ENCODE measurements around the gene DKKL1. TPM values are rescaled to one million over a fixed set of nuclear protein-coding genes. Genes with fewer than 3 reads are reported as not detected.

DKKL1 gene
- total and polyA plus RNA-seq, 10 donors, result 0.57 to 1.1 (median 0.68) TPM; not detected in 6

DNA sequence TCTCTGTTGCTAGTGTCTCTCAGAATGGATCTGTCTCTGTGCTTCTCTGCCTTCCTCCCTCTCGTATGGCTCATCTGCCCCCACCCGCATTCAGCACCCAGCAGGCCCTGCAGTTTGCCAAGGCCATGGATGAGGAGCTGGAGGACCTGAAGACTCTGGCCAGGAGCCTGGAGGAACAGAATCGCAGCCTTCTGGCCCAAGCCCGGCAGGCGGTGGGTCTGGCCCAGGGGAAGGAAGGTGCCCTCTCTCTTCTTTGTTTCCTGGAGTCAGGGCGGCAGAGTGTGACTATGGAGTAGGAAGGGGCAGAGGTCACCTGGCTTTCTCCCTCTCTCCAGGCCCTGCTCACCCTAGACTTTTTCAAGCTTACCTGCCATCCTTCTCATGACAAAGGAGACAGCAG is 35.3 kb downstream of the DKKL1 start:
- DNase-seq, result no peak
- WGBS, 5 donors, result 76 to 91% (median 84%) methylated on average over 6 of the region's 6 CpGs
- H3K9me3 ChIP-seq, result no peaks in the 10 kb centered on the region
- TF ChIP-seq POLR2AphosphoS5 (IDR thresholded peaks at IDR 0.05) (no peak), POLR2A (IDR thresholded peaks at IDR 0.05) (no peak)
- TF ChIP-seq, protein P1, sequence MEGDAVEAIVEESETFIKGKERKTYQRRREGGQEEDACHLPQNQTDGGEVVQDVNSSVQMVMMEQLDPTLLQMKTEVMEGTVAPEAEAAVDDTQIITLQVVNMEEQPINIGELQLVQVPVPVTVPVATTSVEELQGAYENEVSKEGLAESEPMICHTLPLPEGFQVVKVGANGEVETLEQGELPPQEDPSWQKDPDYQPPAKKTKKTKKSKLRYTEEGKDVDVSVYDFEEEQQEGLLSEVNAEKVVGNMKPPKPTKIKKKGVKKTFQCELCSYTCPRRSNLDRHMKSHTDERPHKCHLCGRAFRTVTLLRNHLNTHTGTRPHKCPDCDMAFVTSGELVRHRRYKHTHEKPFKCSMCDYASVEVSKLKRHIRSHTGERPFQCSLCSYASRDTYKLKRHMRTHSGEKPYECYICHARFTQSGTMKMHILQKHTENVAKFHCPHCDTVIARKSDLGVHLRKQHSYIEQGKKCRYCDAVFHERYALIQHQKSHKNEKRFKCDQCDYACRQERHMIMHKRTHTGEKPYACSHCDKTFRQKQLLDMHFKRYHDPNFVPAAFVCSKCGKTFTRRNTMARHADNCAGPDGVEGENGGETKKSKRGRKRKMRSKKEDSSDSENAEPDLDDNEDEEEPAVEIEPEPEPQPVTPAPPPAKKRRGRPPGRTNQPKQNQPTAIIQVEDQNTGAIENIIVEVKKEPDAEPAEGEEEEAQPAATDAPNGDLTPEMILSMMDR (IDR thresholded peaks at IDR 0.05 in 8 of 11, conservative IDR thresholded peaks at IDR 0.05 in 3 of 11), result no peak
- no peak overlapping the region for H3K27ac ChIP-seq
- H3K4me1 ChIP-seq, result peaks cover 0 to 14% (median 0%) of the 10 kb centered on the region in 6 donors
- intact Hi-C loops (cut with DNase I; ENCODE audit: low total_unique reads), result no loop called here
- peaks cover 0 to 18% (median 0%) of the 10 kb centered on the region in 7 donors for H3K27me3 ChIP-seq (replicated peaks in 1 of 7)
- no peak overlapping the region for H3K4me3 ChIP-seq
- no peaks in the 10 kb centered on the region for H3K36me3 ChIP-seq

DNA sequence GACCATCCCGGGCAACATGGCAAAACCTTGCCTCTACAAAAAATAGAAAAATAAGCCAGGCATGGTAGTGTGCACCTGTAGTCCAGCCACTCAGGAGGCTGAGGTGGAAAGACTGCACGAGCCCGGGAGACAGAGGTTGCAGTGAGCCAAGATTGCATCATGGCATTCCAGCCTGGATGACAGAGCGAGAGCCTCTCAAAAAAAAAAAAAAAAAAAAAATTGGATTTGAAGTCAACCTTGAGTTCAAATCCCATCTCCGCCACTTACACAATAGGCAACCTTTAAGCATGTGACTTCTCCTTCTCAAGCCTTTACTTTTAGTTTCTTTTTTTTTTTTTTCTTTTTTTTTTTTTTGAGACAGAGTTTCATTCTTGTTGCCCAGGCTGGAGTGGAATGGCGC is 36.4 kb downstream of the DKKL1 start:
- 92 to 96% (median 93%) methylated on average over 6 of the region's 6 CpGs for WGBS, 5 donors
- H3K9me3 ChIP-seq, result no peaks in the 10 kb centered on the region
- no peak overlapping the region for H3K27ac ChIP-seq
- no peaks in the 10 kb centered on the region for H3K36me3 ChIP-seq
- peaks cover 0 to 8% (median 0%) of the 10 kb centered on the region in 7 donors for H3K27me3 ChIP-seq (replicated peaks in 1 of 7)
- H3K4me3 ChIP-seq, result no peak overlapping the region
- intact Hi-C loops (cut with DNase I; ENCODE audit: low total_unique reads), result no loop called here
- TF ChIP-seq, protein P1 (IDR thresholded peaks at IDR 0.05 in 8 of 11, conservative IDR thresholded peaks at IDR 0.05 in 3 of 11), result no peak
- TF ChIP-seq POLR2A (IDR thresholded peaks at IDR 0.05) (no peak), POLR2AphosphoS5 (IDR thresholded peaks at IDR 0.05) (no peak)
- DNase-seq, result no peak
- peaks cover 0 to 17% (median 0%) of the 10 kb centered on the region in 6 donors for H3K4me1 ChIP-seq

DNA sequence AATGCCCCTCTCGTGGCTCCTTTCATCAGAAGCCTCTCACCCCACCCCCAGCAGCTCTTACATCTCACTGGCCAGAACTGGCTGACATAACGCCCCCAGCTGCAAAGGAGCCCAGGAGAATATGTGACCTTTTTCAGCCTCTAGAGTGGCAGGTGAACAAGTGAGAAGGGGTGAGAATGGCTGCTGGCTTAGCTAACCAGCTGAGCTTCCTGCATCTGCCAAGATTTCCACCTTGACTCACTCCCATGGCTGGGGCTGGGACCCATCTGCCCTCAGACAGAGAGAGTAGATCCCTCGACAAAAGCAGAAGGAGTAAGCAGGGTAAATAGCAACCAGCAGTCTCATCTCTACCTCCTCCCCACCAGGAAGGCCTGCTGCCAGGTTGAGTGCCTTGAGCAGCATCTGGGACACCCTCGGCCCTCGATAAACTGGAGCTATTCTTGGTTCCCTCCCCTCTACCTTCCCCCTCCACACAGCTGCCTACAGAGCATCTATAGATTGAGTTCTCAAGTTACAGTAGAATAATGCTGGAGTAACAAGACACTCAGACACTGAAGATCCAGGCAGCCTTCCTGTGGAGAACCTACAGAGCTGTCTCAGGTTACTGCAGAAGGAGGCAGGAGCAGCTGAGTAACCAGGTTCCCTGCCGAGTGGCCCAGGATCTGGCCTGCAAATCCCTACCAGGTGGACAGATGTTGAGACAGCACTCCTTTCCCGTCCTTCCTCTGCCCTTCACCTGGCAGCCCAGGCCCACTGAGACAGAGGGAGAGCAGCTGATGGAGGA is 39.9 kb downstream of the DKKL1 start:
- Histone ChIP-seq H3K4me3 (no peak overlapping the region), H3K36me3 (no peaks in the 10 kb centered on the region), H3K27me3 (replicated peaks in 1 of 7) (no peaks in the 10 kb centered on the region), H3K27ac (peak overlapping the region in 2 of 8 donors; percentile 8 to 24), H3K4me1 (peaks cover 0 to 20% (median under 1%) of the 10 kb centered on the region in 6 donors), H3K9me3 (no peaks in the 10 kb centered on the region)
- intact Hi-C loops (cut with DNase I; ENCODE audit: low total_unique reads), result no loop called here
- no peak for DNase-seq
- TF ChIP-seq POLR2AphosphoS5 (IDR thresholded peaks at IDR 0.05) (no peak), POLR2A (IDR thresholded peaks at IDR 0.05) (no peak)
- TF ChIP-seq, protein P1 (IDR thresholded peaks at IDR 0.05 in 8 of 11, conservative IDR thresholded peaks at IDR 0.05 in 3 of 11), result no peak
- 55 to 62% (median 61%) methylated on average over 7 of the region's 7 CpGs for WGBS, 5 donors

DNA sequence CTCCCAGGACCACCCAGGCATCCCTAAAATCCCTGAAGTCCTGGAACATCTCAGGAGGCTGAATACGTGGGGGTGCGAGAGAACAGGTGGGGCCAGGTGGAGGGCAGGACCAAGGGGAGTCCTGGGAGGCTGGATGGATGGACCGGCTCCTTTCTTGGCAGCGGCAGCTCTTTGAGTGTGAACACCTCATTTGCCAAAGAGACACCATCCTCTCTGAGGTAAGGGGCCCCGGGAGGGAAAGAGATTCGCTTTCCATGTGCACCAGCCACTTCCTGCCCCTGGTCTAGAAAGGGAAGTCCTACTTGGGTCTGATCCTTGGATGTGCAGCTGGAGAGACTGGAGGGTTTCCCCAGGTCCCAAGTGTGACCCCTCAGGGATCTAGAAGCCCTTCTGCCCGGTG is 43.4 kb downstream of the DKKL1 start:
- Histone ChIP-seq H3K4me3 (no peak overlapping the region), H3K9me3 (no peaks in the 10 kb centered on the region), H3K36me3 (no peaks in the 10 kb centered on the region), H3K27me3 (replicated peaks in 1 of 7) (no peaks in the 10 kb centered on the region), H3K27ac (no peak overlapping the region), H3K4me1 (peaks cover 5 to 39% (median 18%) of the 10 kb centered on the region in 6 donors)
- intact Hi-C loops (cut with DNase I; ENCODE audit: low total_unique reads), result no loop called here
- no peak for DNase-seq
- TF ChIP-seq, protein P1 (IDR thresholded peaks at IDR 0.05 in 8 of 11, conservative IDR thresholded peaks at IDR 0.05 in 3 of 11), result no peak
- TF ChIP-seq POLR2A (IDR thresholded peaks at IDR 0.05), result no peak
- TF ChIP-seq POLR2AphosphoS5 (IDR thresholded peaks at IDR 0.05), result no peak
- 69 to 77% (median 74%) methylated on average over 7 of the region's 7 CpGs for WGBS, 5 donors

Measured in spleen (tissue), 11 donors.